GM19463 (cell line): ENCODE measurements around the gene TRIM72.
"Not testable (repeated sequence)": the region's sequence is repeated elsewhere in the genome, so short reads cannot be mapped to it uniquely, and the experiment has no call there.

Source experiments
- ATAC-seq: cut with Tn5 transposase; IDR thresholded peaks from one replicate; pipeline ENCODE4 v1.9.1; 2021; ENCODE audit warnings: mild to moderate bottlenecking, moderate library complexity; ENCODE audit not compliant: unreplicated experiment

Gene TRIM72

DNA sequence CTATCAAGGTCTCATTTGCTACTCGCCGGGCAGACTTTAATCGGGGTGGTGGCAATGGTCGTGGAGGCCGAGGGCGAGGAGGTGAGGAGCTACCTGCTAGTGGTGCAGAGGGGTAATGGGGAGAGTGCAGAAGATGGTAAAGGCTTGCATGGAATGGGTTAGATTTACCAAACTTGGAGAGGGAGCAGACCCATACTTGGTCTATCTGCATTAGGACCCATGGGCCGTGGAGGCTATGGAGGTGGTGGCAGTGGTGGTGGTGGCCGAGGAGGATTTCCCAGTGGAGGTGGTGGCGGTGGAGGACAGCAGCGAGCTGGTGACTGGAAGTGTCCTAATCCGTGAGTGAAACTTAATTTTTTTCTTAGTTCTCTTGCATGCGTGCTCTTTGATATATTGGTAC lies 23.9 kb upstream of the TRIM72 start:
- ATAC-seq, result no peak

GRCh38 chr16:31190818-31191444 lies 23.0 kb upstream of the TRIM72 start:
- ATAC-seq, result no peak

DNA sequence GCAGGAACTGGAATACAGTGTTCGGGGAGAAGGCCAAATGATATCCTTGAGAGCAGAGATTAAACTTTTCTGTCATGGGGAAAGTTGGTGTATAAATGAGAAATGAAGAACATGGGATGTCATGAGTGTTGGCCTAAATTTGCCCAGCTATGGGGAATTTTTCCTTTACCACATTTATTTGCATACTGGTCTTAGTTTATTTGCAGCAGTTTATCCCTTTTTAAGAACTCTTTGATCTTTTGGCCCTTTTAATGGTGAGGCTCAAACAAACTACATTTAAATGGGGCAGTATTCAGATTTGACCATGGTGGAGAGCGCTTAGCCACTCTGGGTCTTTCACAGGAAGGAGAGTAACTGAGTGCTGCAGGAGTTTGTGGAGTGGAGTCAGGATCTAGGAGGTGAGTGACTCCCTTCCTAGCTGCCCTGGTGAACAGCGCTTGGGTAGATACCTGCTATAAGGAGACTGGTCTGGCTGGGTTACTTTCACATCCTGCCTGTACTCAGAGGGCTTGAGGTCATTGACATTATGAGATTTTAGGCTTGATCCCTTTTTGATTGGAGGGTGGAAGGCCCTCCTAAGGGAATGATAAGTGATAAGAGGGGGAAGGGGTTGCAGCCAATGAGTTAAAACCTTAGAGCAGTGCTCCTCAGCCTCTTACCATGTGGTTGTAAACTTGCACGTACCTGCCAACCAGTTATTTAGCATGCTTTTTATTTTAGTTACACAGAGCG lies 22.1 kb upstream of the TRIM72 start:
- ATAC-seq, result no peak

DNA sequence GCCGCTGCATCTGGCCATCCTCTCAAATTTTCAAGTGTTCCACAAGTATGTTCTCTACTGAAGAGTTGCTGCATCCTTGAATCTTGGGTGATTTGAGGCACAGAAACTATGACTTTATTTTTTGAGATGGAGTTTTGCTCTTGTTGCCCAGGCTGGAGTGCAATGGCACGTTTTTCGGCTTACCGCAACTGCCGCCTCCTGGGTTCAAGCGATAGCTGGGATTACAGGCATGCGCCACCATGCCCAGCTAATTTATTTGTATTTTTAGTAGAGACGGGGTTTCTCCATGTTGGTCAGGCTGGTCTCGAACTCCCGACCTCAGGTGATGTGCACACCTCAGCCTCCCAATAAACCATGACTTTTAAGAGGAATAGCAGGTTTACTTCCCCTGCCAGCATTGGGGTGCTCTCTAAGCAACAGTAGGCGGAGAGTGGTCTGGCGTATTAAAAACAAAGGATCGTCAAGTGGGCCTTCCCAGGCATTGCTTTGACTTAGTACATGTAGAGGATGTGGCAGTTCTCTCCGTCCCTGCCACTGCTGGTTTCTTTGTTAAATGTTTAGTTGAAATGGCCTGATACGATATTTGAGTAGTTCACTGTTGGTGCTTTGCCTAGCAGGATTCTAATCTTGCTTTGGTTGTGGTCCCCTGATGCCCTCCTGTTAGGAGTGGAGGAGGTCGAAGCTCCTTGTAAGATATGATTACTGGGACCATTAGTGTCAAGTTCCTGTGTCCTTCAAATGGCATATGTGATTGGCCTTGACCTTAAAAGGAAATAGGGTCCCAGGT lies 20.9 kb upstream of the TRIM72 start:
- no peak for ATAC-seq

DNA sequence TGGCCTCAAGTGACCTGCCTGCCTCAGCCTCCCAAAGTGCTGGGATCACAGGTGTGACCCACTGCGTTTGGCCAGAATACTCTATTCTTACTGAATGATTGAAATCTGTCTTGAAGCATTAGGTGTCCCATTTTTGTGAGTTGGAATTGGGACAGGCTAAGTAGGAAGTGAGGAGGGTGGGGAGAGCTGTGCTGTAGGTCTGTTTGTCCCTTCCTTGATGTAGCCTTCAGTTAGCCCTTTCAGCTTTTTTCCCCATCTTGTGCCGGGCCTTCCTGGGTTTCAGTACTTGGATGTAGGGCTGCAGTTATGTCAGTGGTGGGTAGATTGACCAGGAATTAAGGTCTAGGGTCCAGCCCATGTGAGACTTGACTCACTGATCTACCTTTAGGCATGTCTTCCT lies 20.0 kb upstream of the TRIM72 start:
- no peak for ATAC-seq

- ATAC-seq, result no peak
Observed at GRCh38 chr16:31194898-31195297, 19.0 kb upstream of the TRIM72 start.

- ATAC-seq, result not testable (repeated sequence)
Observed at GRCh38 chr16:31195861-31196260, 18.1 kb upstream of the TRIM72 start.

- ATAC-seq, result no peak
Observed at GRCh38 chr16:31196324-31197088, 17.4 kb upstream of the TRIM72 start.

DNA sequence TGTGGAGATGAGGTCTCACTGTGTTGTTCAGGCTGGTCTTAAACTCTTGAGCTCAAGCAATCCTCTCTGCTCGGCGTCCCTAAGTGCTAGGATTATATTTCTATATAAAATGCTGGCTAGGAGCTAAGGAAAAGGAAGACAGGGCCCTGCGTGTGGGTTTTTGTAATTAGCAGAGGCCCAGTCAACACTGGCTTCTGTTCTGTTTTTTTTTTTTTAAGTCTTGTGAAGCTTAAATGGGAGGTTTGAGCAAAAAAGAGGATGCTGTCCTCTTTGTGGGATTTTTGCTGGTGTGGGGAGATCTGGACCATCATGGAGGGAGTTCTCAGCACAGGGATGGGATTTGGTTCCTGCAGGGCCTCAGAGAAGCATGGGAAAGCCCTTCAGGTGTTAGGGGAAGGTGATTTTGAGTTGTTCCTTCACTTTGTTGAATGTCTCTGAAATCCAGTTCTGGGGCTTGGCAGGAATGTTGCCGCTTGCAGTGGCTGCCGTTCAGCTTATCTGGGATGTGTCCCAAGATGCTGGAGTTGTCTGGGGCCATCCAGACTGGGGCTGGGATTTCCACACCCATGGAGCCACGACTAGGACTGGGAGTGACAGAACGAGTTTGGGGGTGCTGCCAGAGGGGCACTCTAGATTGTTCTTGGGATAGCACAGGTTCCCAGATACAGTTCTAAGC lies 15.6 kb upstream of the TRIM72 start:
- no peak for ATAC-seq

- no peak for ATAC-seq
Observed at GRCh38 chr16:31199430-31200041, 14.4 kb upstream of the TRIM72 start.

DNA sequence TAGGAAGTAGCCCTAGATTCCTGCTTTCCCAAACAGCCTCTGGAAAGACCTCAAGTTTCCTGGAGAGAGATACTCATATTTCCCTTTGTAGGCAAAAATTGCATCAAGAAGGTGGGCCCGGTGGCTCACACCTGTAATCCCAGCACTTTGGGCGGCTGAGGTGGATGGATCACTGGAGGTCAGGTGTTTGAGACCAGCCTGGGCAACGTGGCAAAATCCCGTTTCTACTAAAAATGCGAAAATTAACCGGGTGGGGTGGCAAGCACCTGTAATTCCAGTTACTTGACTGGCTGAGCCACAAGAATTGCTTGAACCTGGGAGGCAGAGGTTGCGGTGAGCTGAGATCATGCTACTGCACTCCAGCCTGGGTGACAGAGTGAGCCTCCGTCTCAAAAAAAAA lies 13.8 kb upstream of the TRIM72 start:
- ATAC-seq, result not testable (repeated sequence)

DNA sequence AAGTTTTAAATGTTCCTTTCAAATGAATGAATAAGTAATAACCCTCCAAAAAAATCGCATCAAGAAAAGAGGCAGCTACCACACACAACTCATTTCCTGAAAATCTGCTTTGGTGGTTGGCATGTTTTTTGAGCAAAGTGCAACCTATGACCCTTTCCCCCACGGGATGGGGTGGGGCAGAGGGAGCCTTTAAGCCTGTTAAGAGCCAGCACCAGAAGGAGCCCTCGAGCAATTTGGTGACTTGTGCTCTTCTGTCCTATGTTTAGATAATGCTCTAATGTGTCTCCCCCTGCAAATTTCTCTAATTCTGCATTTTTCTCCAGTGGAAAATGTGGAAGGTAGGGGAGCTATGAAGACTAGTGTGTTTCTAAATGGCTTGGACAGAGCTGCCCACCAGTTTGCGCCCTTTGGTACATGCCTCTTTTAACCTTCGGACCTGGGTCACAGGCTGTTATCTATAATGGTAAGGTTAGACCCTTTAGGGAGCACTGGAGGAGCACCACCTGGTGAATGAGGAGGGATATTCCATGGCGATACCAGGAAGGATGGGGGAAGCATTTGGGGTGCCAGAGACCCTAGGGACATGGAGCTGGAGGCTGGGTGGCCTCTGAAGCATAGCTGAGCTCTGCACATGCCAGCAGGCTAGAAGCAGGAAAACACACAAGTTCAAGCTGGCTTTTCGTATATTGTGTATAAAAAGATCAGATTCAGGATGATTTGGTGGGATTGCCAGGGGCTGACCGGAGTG lies 12.9 kb upstream of the TRIM72 start:
- ATAC-seq, result no peak

GRCh38 chr16:31201582-31202413 lies 12.1 kb upstream of the TRIM72 start:
- ATAC-seq, result peak; percentile 66

DNA sequence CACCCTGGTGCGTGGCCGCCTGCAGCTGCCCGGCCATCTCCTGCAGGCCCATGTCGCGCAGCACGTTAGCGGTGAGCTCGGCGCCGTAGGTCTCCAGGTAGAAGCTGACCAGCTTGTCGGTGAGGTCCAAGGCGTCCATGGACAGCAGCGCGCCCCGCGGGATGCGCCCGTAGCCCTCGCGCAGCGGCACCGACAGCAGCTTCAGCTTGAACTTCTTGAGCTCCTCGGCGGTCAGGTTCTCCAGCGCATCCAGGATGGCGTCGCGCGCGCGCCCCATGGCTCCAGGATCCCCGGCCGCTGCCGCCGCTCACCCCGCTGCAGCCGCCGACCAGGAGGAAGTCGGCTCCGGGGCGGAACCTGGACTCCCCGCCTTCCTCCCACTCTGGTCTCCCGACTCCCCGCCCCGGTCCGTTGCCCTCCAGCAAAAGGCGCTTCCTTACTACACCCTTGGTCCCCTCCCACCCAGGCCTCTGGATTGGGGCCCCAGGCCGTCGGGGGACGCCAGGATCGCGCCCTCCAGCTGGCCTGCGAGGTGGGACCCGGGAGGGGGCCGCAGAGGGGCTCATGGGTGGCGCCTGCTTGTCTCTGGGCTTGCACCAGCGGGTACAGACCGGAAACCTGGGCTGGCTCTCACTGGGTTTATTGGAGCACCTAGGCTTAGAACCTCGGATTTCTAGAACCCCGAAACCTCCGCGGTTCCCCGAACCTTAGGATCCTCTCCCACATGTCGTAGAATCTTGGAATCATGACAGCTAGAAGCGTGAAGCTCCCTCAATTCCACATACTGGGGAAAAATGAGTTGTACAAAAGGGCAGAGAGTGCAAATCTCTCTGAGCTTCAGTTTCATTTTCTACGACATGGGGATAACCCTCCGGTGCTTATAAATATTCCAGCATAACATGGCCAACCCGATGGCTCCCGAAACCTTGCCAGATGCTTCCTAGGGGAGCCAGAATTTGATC lies 11.2 kb upstream of the TRIM72 start, which contains the start of gene PYCARD:
Gene PYCARD, minus strand, starts transcription at position 347 of the 962 bp plus-strand sequence. Its CDS starts 70 bp downstream, at position 277.
- ATAC-seq, result peak; percentile 41

DNA sequence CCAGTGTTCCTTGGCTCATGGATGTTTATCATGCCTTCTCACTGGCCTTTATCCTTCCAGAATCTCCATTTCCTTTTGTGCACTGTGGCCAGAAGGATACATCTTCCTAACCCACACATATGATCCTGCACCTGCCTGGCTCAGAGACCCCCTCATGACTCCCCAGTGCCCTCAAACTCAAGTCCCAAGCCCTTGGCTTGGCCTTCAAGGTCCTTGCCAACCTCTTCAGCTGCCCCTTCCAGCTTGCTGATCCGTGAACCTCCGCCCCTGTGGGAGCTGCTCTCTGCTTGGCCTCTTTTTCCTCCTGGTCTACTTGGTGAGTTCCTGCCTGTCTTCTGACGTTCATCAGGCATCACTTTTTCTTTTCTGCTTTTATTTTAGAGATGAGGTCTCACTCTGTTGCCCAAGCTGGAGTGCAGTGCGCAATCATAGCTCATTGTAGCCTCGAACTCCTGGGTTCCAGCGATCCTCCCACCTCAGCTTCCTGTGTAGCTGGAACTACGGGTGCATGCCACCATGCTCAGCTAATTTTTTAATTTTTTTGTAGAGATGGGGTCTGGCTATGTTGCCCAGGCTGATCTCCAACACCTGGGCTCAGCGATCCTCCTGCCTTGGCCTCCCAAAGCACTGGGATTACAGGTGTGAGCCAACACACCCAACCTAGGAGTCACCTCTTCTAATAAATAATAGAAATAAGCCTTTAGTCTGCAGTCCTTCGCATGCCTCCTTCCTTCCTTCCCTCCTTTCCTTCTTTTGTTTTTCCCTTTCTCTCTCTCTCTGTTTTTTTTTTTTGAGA lies 8.8 kb upstream of the TRIM72 start:
- no peak for ATAC-seq

DNA sequence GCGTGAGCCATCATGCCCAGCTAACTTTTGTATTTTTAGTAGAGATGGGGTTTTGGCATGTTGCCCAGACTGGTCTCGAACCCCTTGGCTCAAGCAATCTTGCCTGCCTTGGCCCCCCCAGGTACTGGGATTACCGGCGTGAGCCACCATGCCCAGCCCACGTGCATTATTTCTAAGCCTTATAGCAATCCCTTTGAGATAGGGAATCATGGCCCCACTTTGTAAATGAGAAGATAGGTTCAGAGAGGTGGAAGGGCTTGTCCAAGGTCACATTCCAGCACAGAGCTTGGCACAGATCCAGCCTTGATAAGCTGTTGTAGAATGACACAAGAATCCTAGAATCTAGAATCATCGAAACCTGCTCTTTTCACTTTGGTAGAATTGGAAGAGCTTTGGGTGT lies 7.1 kb upstream of the TRIM72 start:
- ATAC-seq, result no peak

DNA sequence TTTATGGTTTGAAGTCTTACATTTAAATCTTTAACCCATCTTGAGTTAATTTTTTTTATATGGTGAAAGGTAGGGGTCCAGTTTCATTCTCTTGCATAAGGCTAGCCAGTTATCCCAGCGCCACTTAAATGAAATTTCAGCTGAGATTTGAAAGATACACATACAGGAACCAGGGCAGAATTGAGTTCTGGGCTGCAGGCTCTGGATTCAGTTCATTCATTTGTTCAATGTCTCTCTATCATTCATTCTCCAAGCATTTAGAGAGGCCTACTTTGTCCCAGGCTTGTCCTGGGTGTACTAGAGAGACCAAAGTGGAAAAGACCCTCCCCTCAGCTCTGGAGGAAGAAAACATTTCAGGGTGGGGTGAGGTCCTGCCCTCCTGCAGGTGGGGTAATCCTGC lies 577 bp upstream of the TRIM72 start:
- ATAC-seq, result no peak
